Renal cortical epithelial cell (primary cell): Measurements from ENCODE around the gene MCRS1. TPM values are rescaled to one million over a fixed set of nuclear protein-coding genes. Genes with fewer than 3 reads are reported as not detected.
"Not testable (repeated sequence)": the region's sequence is repeated elsewhere in the genome, so short reads cannot be mapped to it uniquely, and the experiment has no call there.

Experiments
- DNase-seq: peaks from one replicate; pipeline ENCODE4 v3.0.0-alpha.2; 2011; ENCODE audit warnings: low read depth
- total RNA-seq: library from RNA; depleted of rRNA; stranded (reverse); fragments of >200 nt; gene quantifications from 2 replicates; pipeline ENCODE4 v1.2.3, GENCODE V29; 2014

The MCRS1 gene
- total RNA-seq, 1 donor from 2014 or later: 52.1 TPM

DNA sequence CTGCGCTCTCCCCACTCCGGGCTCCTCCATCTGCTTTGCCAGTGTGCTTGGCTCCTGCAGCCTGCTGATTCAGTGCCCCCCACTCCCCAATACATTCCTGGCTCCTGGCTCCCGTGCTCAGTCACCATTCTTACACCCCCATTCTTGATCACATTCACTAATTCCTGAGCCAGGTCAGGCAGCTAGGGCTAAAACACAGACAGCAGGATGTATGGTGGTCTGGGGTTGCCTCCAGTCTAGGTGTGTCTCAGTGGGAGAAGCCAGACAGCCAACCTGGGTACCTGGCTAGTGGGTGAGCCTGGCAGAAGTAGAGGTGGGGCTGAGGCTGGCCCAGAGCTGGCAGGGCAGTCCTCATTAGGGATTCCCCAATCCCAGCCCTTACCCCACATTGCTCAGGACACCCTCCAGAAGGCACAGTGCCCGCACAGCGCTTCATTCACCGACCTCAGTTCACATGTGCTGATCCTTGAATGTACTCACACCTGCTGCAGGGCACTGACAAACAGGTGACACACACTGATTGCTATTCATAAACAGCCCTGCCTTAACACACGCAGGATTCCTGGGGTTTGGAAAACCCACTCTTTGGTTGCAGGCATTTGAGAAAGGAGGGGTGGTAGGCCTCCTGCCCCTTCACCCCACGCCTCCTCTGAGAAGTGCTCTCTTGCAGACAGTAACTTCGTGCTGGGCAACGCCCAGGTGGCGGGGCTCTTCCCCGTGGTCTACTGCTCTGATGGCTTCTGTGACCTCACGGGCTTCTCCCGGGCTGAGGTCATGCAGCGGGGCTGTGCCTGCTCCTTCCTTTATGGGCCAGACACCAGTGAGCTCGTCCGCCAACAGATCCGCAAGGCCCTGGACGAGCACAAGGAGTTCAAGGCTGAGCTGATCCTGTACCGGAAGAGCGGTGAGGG, 27.5 kb downstream of the MCRS1 start:
- DNase-seq: peak; percentile 51

DNA sequence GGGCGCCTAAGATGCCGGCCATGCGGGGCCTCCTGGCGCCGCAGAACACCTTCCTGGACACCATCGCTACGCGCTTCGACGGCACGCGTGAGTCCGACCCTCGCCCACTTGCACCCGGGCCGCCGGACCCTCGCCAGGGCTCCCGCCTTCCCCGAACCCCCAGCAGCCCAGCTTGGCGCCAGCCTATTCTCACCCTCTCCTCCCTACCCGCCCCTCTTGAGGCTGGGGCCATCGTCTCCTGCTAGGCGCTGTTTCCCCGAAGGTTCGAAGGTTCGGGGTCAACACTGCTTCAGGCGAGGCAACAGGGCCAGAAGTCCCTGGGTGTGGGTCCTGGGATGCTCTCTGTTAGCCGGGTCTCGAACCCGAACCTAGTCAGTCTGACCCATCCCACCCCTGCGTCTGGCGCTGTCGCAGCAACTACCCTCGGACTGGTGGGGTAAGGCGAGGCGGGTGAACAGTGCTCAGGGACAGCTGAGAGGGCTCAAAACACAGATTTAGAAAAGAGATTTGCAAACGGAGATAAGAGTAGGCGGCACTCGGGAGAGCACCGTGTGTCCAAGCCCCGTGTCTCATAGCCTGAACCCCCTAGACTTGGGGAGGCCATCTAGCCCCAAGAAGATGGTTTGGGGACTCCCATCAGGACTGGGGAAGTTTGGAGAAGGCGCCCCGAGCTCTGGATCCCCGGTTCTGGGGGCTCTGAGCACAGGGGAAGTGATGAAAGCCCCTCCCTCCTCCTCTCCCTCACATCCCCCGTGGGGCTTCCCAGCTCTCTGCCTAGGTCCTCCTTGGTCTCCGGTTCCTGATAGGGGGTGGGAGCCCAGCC, 28.3 kb downstream of the MCRS1 start:
- no peak for DNase-seq

DNA sequence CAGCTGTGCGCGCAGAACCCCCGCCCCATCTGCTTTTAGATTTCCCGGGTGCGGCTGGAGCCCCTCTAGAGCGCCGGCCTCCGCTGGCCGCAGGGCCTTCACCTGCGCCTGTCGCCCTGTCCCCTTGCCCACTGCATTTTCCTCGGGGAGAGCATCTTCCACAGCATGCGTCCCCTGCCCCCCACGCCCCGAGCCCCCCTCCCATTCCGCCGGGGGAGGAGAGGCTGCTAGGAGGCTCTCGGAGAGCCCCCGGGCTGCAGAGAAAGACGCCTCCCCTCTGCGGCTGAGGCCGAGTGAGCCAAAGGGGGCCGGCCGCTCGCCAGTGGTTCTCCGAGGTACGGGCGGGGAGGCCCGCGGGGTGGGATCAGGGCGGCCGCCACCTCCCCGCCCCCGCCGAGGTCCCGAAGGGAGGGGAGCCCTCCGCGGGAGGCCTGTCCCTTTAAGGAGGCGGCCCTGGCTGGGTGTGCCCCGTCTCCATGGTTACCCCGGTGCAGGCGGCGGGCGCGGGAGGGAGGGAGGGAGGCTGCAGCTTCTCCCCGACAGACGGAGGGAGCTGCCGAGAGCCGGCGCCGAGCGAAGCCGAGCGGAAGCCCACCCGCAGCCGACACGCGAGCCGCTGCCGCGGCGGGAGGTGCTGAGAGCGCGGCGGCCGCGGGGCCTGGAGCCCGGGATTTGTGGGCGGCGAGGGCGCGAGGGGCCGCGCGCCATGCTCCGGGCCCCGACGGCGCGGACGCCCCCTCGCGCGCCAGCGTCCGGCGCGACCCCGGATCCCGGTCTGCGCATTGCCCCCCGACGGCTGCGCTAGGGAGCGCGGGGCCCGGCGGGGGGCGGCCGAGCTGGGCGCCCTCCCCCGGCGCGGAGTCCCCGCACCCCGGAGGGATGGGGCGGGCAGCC, 29.2 kb downstream of the MCRS1 start, which contains the start of gene KCNH3:
Gene KCNH3 (plus strand): TSS at position 521 of the 894 bp plus-strand sequence. CDS start 387 bp downstream, outside the sequence.
- DNase-seq: peak; percentile 22

DNA sequence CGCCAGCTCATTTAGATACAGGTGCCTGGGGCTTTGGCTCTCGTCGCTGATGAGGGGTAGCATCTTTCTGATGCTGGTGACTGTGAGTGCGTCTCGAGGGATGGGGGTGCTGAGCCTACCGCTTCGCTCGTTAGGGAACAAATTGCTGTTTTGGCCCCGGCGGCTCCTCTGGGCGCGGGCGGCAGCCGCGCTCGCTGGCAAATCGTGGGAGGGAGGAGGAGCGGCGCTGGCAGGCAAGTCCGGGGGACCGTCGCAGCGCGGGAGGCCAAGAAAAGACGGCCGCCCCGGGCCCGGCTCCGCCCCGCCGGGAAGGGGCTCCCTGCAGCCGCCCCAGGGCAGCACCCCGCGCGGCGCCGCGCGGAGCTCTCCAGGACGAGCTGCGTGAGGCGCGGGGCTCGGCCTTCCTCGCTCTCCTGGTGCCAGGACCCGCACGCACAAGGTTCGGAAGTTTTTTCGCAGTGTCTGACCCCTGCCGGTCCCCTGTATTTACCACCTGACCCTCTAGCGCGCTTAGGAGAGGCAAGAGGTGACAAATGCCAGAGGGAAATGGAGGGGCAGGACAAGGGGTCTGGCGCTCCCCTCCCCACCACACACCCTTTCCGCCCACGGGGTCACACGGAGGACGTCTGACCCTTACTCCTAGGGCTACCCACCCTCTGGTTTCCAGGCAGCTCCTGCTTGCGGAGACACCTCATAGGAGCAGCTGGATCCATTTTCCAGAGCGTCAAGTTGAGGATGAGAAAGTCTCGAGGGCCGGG, 30.0 kb downstream of the MCRS1 start:
- no peak for DNase-seq

DNA sequence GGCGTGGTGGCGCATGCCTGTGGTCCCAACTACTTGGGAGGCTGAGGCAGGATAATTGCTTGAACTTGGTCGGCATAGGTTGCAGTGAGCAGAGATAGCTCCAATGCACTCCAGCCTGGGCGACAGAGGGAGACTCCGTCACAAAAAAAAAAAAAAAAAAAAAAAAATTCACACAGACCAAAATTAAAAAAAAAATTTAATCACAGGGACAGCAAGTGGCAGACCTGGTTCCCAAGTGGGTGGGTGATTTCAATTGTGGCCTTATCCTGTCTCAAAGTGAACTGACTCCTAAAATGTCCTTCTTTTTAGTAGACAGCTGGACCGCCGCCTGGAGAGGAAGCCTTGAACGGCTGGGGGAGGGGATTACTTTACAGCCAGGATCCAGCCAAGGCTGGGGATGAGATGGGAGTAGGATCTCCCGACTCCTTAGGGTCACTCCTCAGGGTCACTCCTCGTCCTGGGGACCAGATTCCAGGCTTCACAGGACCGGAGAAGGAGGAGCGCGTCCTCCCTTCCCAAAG, 30.7 kb downstream of the MCRS1 start:
- DNase-seq: no peak

DNA sequence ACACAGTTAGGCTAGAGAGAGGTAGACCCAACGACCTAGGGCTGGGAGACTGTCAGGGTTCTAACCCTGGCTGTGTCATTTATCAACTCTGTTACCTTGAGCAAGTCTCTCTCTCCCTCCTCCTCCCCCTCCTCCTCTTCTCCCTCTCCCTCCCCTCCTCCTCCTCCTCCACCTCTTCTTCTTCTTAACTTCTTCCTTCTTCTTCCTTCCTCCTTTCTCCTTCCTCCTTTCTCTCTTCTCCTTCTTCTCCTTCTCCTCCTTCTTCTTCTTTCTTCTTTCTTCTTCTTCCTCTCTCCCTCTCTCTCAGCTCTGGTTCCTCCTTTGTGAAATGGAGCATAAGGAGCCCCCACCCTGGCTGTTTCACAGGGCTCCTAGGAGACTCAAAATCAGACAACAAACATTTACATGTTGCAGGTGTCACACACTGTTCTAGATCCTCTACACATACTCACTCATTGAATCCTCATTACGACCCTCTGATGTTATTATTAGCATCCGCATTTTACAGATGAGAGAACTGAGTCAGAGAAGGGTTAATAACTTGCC, 31.3 kb downstream of the MCRS1 start:
- DNase-seq: no peak

DNA sequence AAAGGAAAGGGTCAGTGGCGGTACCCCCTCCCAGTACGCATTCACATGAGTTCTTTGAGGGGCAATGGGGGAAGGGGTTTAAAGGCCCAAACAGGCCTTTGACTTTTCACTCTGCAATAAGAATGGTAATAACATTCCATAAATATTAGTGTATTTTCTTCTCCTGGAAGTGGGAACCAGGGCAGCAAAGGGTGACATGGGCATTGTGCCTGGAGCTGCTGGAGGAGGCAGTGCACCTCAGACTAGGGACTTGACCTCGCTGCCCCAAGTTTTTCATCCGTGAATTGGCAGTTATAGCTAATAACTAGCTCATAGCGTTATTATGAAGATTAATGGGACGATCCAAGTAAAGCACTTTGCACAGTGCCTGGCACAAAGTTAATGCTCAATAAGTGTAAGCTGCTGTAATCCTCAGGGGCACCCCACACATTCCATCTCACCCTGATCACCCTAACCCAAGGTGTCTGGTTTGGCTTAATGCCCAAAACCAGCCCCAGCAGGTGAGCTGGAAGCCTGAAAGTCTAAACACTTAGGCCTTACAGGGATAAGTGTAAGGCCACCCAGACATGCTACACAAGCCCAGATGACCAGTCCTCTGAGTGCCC, 31.9 kb downstream of the MCRS1 start:
- DNase-seq: peak; percentile 13

DNA sequence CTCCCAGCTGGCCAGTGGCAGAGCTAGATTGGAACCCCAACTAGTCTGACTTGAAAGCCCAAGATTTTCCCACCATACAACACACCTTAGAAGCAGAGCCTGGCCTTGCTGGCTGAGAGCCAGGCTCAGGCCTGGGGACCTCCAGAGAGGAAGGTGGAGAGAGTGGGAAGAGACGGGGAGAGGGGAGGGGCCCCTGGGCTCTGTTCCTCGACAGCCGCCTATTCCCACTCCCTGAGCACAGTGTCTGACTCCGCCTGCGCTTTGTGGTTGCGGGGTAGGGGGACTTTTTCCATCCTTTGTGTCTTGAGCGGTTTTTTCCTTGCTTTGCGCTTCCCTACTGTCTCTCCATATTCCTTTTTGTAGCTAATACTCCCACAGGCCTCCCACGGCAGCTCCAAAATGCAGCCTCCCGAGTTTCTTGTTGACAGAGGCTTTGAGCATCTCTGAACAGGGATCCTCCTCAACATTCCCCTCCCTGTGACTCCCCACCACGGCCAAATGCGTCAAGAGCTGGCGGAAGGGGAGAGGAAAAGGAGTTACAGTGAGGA, 33.1 kb downstream of the MCRS1 start:
- no peak for DNase-seq

DNA sequence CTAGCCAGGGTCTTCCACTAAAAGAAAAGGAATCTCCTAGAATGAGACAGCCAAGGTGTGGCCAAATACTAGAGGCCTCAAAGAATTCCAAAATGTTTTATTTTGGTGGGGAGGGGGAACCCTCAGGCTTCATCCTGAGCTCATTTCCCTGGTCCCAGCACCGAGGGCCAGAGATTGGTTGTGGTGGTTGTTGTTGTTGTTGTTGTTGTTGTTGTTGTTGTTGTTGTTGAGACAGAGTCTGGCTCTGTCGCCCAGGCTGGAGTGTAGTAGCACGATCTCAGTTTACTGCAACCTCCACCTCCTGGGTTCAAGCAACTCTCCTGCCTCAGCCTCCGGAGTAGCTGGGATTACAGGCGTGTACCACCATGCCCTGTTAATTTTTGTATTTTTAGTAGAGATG, 33.8 kb downstream of the MCRS1 start:
- DNase-seq: not testable (repeated sequence)

DNA sequence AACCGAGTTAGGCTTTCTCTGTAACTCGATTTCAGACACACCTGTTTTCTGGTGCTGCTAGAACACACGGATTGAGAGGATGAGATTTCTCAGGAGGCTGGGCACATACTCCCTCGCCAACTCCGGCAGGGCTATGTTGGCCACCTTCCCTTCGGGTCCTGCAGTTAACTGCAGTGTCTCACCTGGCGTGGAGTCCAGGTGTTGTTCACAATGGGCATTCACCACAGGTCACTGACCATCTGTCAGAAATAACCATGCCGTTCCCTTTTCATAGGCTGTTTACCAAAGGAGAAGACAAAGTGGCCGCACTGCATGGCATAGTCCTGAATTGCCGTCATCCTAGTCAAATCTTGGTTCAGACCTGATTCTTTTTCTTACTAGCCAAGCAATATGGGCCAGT, 34.6 kb downstream of the MCRS1 start:
- DNase-seq: no peak

DNA sequence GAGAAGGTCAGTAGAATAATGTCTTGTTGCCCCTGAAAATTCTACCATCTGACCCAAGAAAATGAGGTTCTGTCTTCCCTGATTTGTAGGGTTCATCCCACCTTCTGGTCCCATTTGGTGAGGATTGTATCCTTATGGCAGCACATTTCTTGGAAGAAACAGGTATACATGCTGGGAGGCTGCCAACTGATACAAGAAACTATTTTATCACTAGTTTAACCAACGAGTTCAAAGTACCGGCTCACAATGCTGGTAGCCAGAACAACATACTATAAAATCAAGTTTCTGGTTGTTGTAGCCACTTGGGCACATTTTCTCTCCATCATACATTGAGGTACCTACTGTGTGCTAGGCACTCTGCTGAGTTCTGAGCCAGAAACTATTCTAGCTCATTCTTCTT, 36.2 kb downstream of the MCRS1 start:
- no peak for DNase-seq

DNA sequence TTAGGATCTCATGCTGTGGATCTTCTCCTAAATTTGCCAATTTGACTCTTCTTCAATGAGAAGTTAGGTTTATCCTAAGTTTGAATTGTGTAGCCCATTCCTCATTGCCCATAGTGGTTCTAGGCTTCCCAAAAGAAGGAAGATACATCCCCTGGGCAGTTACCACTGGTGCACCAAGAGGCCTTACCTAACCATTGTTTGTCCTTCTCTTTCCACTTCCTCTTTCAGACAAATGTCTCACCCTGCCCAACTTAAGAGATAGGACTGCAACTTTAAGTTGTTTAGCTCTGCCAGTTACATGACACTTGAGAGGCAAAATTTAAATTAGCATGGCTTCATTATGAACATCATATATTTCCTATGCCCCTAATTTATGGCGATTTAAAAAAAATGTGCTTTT, 38.5 kb downstream of the MCRS1 start:
- no peak for DNase-seq

DNA sequence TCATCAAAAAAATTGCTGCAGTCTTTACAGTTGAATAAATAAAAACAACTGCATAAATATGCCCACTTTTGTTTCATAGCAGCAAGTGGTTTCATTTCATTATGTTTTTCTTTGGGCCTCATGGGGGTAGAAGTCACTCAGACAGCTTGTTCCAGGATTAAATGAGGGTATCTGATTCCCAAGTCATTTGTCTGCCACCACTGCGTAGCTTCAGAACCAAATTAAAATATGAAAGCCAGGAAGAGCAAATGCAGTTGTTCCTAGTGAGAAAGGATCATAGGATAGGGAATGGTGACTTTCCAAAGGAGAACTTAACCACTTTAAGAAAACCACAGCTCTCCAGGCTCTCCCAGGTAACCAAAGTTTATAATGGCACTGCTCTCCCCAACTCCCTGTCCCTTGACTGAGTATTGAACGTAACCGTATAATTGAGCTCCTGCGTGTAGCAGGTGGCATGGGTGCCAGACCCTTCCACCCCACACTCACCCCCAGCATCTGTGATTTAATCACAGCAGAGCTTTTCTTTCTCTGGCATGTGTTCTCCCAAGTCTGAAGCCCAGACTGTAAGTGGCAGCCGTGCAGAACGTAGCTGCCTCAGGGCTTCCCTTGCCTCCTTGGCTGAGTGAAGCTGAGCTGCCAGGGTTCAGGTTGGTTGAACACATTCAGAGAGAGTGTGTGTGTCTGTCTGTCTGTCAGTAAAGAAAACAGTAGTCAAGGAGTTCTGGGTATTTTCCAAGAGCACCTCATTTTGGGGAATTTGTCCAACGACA, 40.4 kb downstream of the MCRS1 start:
- peak; percentile 85 for DNase-seq

DNA sequence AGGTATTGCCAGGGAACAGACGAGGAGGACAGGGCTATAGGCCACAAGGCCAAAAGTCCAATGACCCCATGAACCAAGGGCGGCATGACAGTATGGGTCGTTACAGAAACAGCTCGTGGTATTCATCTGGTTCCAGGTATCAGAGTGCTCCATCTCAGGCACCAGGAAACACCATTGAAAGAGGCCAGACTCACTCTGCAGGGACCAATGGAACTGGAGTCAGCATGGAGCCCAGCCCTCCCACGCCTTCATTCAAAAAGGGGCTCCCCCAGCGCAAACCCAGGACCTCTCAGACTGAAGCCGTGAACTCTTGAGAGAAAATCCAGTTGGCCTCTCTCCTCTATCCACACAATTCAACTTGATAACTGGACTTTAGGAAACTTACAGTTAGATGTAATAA, 42.0 kb downstream of the MCRS1 start:
- DNase-seq: no peak

DNA sequence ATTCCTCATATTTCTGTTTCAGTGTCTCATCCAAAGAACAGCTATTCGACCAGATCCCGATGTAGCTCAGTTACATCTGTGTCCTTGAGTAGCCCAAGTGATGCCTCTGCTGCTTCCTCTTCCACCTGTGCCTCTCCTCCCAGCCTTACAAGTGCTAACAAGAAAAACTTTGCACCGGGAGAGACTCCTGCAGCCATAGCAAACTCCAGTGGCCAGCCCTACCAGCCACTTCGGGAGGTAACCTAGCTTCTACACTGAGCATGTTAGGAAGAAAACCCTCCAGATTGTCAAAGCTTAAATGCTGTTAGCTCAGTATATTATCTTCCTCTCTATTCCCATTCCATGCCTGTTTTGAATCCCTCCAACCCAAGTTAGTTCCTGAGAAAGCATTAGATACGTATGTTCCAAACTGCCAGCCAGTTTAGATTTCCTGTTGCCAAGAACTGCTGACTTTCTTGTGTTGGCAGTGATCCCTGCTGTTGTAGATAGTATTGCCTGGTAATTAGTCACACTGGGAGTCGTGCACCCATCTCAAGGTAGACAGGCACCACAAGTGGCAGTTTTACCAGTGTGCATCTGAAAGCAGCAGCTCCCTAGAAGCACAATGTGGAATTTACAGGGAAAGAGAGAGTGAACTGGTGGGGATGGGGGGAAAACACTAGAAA, 43.1 kb downstream of the MCRS1 start:
- no peak for DNase-seq

DNA sequence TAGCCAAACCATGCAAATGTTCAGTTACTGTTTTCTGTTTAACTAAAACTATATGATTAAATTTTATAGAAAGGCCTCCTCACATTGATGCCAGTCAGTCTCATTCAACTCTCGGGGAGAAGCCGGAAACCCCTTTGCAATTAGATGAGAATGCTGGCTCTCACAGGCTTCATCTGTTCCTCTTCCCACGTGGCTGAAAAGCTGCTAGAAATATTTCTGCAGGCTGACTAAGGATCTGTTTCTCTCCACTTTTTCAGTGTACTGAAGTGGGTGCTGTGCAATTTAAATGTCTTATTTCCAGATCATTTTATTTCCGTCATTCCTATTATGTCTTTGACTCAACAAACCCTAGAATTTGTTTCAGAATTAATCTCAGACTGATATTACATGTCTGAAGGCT, 46.6 kb downstream of the MCRS1 start:
- no peak for DNase-seq

DNA sequence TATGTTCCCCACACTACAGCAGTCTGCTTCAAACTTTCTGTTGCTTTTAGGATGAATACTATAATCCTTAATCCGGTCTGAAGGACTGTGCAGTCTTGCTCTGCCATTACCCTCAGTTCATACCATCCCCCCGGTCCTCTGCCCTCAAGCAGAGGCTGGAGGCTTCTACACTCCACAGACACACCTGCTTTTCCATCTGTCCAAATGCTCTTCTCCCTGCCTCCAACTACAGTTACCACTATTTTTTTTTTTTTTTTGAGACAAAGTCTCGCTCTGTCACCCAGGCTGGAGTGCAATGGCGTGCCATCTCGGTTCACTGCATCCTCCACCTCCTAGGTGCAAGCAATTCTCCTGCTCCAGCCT, 48.4 kb downstream of the MCRS1 start:
- DNase-seq: no peak

DNA sequence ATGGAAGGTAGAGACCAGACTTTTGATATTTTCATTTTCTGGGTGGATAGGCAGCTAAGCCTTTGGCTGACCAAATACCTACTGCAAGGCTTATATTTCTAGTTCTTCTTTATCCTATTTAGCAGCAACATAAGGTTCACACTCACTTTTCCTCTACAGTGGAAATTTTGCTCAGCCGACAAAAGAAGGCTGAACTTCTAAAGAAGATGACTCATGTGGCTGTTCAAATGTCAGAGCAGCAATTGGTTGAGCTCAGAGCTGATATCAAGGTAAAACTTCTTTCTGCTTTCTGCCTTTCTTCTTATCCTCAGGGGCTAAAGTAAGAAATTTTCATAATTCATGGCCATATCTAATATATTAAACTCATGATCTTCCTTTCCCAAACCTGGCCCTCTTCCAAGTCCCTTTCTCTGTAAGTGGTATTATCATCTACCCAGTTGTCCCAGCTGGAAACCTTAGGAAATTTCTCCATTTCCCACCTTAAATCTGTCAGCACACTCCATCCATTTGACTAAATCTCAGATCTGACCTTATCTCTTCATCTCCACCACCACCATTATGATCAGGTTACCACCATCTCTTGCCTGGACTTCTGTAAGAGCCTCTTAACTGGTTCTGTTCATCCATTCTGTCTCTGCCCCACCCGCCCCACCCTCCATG, 48.9 kb downstream of the MCRS1 start:
- peak; percentile 55 for DNase-seq
